LNCAP (cell line): ENCODE results near the gene AIRE.

Source experiments
- CTCF ChIP-seq: fragments of 450-650 bp; IDR thresholded peaks from 2 replicates; pipeline ENCODE4 v1.5.1; 2017; ENCODE audit warnings: mild to moderate bottlenecking

AIRE gene

GRCh38 chr21:44290327-44291077, 4.8 kb downstream of the AIRE start:
- TF ChIP-seq CTCF, result no peak

GRCh38 chr21:44291078-44291935, 5.6 kb downstream of the AIRE start:
- no peak for TF ChIP-seq CTCF

- TF ChIP-seq CTCF, result no peak
Measured at GRCh38 chr21:44291936-44292811, 6.5 kb downstream of the AIRE start.

GRCh38 chr21:44292812-44293195, 7.1 kb downstream of the AIRE start:
- no peak for TF ChIP-seq CTCF

GRCh38 chr21:44293551-44294231, 8.0 kb downstream of the AIRE start:
- TF ChIP-seq CTCF, result no peak

GRCh38 chr21:44294391-44295162, 8.9 kb downstream of the AIRE start:
- no peak for TF ChIP-seq CTCF
